GM19099 (cell line): Measurements from ENCODE around the gene OR4D2.

ENCODE experiments used
- POLR2A ChIP-seq: IDR thresholded peaks from 3 replicates; pipeline ENCODE4 v1.6.1; 2011; ENCODE audit warnings: low read depth; ENCODE audit not compliant: insufficient read length; ENCODE audit errors: extremely low read depth

The OR4D2 gene

DNA sequence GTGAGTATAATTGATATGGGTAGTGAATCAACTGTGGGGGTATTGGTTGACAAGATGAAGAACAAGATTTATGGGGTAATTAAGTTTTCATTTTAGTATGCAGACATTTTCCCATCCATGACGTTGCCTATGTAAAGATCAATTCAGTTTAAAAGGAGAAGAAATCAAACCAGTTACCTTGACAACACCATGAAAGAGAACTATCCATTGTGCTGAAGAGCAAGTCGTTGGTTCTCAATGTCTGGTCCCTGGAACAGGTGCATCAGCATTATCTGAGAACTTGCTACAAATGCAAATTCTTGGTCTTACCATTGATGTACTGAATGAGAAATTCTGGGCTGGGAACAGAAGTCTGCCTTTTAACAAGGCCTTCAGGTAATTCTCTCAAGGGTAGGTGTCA is 801 bp upstream of the OR4D2 start:
- no peak for TF ChIP-seq POLR2A

DNA sequence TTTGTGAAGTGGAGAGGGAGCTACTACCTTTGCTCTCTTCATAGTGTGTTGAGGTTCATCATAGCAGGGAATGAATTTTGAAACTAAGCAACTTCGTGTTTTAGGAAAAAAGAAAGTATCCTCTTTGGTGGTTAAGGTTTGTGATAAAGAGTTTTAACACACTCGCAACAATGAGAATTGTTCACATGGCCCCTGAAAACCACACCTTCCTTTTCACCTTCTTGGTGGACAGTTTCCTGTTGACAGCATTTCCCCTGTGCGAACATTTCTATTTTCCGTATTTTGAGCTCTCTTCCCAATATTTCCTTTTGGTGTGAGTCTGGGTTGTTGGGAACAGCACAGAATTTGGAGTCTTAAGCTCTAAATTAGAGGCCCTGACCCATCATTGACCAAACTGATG is 3.8 kb downstream of the OR4D2 start:
- no peak for TF ChIP-seq POLR2A

DNA sequence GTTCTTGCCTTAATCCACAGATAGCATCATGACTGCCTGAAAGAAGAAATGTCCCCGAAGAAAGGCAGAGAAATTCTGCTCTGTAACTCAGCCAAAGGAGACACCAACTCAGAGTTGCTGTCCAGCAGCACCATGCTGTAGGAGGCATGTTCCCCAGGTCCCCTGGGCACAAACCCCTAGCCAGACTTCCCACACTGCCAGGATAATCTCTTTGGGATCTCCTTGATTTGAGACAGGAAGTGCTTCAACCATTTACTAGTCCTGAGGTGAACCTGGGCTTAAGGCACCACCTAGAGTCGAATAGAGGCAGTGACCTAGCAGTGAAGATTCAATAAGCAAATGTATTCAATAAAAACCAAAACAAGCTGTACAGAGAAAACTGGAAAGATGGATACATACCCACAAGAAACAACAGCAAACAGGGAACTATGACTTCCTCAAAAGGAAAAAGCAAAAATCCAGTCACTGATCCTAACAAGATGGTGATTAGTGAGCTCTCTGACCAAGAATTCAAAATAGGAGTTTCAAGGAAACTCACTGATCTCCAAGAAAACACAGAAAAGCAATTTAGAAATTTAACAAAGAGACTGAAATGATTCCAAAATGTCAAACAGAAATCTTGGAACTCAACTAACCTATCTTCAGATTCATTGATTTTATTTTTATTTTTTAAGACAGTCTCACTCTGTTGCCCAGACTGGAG is 5.7 kb downstream of the OR4D2 start:
- TF ChIP-seq POLR2A: no peak

DNA sequence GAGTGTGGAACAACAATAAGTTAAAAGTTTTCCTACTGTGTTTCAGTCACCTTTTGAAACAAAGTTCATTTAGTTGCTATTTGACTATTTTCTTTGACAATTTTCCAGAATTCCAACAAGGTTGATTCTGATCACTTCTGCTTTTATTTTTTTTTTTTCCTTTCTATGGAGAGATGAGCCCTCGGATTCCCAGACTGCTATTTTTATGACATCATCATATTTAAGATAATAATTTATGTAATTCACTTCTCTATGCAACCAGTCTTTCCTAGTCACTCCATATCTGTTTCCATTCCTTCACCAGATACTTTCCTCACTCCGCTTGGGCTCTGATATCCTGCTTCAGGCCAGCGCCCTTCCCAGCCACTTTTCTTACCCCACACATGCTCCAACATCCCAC is 8.1 kb downstream of the OR4D2 start:
- no peak for TF ChIP-seq POLR2A

DNA sequence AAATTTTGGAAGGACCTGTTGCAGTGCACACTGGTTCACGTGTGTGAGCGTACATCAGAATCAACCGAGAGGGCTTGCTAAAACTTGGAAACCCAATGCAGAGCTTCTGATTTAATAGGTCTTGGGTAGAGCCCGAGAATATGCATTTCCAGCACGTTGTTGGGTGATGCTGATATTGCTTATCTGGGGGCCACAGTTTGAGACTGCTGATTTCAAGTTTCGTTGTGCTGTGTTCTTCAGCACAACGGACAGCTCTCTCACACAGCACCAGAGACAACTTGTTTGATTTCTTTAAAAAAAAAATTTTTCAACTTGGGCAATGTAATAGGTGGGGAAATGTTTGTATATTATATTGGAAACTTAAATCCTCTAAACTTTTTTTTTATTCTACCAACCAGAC is 9.4 kb downstream of the OR4D2 start:
- TF ChIP-seq POLR2A: no peak

DNA sequence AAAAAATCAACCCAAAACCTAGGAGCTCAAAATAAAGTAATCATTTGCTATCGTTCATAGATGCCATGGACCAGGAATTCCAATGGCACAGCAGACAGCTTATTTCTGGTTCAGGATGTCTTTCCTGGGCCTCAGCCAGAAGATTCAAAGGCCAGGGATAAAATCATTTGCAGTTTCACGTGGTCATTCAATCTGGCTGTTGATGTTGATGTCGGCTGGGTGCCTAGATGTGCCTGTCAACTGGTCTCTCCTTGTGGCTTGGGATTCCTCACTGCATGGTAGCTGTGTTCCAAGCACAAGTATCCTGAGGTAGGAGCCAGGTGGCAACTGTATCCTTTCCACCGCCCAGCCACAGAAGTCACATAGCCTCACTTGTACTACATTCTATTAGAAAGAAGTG is 15.0 kb downstream of the OR4D2 start:
- TF ChIP-seq POLR2A: no peak

DNA sequence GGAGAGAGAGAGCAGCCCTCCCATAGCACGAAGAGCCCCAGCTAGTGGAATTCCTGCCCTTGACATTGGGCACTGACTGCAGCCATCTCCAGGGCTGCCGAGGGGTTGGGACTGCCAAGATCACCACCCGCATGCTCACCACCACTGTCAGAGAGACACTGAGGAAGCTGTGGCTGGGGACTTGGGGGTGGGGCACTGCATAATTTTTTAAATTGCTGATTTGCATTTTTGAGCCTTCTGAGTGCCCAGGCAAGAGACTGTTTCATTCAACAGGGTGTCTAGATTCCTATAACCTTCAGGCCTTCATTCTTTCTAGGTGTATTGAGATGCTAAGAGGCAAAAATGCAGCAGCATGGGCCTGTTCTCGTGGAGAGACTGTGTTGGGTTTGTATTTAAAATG is 16.7 kb downstream of the OR4D2 start:
- TF ChIP-seq POLR2A: no peak

DNA sequence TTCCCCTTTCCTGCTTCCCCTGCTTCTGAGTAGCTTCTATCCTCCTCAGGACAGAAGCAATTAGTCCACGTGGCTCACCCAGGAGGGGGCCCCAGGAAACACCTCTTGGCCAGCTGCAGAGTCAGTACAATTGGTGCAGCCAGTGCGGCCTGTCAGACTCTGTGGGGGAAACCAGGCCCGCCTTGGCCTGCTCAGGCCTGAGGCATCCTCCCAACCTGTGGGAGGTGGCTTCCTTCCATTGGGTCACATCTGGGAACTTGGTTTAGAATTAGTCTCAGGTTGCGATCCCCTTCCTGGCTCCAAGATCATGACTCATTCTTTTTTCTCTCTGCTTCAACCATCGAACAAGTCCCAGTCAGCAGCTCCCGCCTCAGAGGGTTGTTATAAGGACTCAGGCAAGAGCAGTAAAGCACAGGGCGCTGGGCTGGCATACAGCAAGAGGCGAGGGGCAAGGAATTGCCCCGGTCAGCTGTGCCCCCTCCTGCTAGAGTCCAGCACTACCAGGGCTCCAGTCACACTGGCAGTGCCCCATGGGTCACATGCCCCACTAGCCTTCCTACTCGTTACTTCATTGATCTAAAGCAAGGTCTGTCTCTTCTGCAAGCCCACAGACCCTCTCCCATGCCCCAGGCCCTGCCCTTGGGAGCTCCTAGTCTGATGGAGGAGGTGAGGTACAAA is 17.7 kb downstream of the OR4D2 start:
- TF ChIP-seq POLR2A: no peak

DNA sequence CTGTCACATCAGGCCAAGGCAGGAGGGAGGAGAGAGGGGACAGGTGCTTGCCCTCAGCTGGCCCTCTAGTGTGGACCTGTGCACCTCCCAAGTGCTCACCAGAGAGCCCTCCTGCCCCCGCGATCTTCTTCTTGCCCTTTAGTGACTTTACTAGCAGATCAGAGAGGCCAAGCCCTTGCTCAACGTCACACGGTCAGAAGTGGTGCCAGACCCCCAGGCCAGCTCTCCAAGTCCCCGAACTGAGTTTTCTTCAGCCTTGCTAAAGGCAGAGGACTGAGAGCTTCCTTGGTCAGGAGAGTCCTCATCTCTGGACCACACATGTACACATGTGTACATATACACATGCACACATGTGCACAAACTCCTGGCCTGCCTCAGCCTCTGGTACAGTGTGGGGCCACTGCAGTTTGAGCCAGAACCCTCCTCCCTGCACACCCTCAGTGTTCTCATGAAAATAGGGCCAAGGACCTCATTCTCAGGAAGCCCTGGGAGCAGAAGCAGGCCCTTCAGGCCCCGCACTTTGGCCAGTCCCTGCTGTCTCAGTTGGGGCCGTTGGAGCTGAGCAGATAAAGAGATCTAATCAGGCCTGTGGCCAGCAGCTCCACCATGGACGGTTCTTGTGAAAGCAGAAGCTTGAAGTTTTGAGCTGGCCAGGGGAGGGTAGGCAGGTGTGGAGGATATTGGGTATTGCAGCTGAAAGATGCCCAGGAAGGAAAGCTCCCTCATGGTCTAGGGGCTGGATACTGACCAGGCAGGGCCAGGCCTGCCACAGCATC is 18.4 kb downstream of the OR4D2 start:
- TF ChIP-seq POLR2A: no peak

DNA sequence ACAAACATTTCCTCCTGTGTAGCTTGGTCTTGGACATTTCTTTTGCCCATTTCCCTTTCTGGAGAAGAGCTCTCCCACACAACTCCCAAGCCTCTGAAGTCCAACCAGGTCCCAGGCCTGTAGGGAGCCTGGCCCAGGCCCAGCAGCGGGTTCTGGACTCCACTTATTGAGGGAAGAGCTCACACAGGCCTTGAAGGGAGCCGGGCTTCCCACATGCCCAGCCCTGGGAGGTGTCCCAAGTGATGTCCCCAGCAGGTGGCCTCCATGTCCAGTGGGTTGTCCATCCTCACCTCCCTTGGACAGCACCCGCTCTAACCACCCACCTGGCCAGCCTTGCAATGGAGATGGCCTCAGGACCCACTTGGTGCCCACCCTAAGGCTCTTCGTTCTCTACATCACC is 19.8 kb downstream of the OR4D2 start:
- no peak for TF ChIP-seq POLR2A

DNA sequence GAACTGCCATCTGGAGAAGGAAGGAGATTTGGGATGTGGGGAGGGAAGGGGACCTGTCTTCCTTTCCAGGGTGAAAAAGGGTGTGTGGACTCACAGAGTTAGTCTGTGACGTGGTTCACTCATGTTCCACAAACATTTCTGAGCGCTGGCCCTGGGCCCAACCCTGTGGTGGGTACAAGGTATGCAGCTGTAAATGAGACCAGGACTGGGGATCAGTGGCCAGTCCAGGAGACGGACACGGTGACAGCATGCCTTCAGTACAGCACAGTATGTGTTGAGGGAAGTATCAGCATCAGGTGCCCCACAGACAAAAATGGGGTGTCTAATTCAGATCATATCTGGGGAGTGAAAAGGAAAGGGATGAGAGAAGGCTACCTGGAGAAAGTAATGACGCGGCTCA is 20.3 kb downstream of the OR4D2 start:
- no peak for TF ChIP-seq POLR2A

DNA sequence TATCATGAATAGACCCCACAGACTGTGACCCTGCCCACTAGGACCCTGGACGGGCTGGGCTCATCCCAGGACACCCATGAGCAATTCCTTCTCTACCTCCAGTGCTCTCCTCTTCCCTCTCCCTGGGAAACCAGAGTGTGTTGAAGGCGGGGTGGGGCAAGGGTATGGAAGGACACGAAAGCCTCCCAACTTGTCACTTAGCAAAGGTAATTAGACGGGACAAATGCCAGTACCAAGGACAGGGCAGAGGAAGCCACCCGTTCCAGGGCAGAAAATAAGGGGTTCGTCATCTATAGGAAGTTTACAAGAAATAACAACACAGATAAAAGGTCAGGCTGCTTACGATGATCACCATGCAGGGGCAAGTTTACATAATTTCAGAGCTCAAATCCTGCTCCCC is 20.9 kb downstream of the OR4D2 start:
- TF ChIP-seq POLR2A: no peak

DNA sequence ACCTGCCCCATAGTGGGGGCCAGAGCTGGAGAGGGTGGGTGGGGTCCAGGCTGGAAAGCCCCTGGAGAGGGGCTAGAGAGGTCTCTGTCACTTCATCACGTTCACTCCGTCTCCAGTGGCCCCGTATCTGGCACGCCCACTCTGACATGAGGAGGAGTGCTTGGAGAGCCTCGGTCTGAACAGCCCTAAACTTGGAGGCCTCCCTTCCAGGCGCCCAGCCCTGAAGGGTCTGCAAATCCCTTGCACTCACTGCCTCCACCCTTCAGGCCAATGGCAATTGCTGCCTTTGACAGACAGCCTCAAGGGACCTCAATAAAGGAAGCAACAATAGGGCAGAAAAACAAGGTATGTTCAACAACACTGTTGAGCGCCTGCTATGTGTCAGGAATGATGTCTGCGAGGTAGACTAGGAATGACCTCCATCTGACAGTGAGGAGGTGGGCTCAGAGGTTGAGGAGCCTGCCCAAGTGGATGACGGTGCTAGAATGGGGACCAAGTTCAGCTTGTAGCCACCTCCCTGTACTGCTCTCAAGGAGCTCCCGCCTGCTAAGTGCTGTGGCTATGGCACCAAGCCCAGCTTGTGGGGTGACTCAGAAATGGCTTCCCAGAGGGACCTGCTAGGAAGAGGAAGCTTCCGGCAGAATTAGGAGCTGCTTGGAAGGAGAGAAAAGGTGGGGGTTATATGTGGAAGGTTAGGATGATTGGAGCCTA is 22.8 kb downstream of the OR4D2 start:
- TF ChIP-seq POLR2A: no peak

DNA sequence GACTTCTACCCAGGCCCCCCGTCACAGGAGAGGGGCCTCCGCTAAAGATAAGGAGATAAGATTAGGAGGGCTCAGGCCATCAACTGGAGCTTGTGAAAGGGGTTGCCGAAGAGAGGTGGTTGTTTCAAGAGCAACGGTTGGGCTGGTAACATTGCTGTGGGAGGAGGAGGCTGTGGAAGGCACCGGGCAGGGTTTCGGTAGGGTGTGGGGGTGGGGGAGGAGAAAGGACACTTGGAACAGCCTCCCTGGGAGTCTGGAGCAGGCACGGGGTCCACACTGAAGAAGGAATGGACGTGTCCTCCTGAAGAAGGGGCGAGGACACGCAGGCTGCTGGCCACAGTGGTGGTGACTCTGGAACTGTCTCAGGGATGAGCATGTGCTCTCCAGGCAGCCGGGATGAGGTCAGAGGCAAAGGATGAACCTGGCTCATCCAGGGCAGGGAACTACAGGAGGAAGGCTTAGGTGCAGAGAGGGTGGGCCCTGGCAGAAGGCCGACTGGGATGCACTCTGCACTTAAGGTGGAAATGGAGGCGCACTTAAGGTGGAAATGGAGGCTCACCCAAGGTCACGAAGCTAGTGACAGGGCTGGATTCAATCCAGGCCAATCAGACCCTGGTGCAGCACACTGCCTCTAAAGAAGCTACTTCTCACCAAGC is 24.6 kb downstream of the OR4D2 start:
- TF ChIP-seq POLR2A: no peak

DNA sequence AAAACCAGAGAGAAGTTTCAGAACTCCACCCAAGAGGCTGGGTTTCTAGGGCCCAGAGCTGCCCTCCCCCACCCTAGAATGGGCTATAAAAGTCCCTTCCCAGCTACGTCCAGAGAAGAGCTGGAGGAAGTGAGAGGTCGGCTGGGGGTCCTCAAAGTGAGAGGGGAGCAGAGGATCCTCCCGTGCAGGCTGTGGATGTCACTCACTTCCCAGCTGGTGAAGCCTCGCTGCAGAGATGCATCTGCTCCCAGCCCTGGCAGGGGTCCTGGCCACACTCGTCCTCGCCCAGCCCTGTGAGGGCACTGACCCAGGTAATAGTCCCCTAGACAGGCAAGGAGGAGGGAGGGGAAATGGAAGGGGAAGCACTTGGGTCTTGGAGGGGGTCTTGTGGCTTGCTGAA is 25.8 kb downstream of the OR4D2 start, which contains the start of gene EPX:
EPX (plus strand) TSS at position 115 of the 400 bp plus-strand sequence; CDS start at position 236, 121 bp downstream.
- TF ChIP-seq POLR2A: no peak

DNA sequence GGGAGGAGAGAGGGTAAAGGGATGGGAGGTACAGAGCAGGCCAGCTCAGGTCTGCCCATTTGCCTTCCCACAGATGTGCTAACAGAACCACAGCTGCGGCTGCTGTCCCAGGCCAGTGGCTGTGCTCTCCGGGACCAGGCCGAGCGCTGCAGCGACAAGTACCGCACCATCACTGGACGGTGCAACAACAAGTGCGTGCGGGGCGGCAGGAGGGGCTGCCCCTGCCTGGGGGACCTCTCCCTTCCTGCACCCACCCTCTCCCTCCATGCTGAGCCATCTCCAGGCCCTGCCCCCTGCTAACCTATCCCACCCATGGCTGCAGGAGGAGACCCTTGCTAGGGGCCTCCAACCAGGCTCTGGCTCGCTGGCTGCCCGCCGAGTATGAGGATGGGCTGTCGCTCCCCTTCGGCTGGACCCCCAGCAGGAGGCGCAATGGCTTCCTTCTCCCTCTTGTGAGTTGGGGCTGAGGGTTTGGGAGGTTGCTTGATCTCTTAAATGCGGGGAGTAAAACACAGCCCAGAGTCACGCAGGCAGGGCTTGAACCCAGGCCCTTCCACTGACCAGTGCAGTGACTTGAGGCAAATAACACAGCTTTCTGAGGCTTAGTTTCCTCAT is 27.0 kb downstream of the OR4D2 start:
- no peak for TF ChIP-seq POLR2A
